Measurements from ENCODE around the gene CA11.

The CA11 gene

GRCh38 chr19:48654299-48655059, 8.5 kb upstream of the CA11 start:
- Histone ChIP-seq H3K27me3 (peaks cover 15% of the 10 kb centered on the region), H3K36me3 (no peaks in the 10 kb centered on the region), H3K27ac (no peak overlapping the region), H3K9me3 (no peaks in the 10 kb centered on the region), H3K4me3 (ENCODE audit: low read depth in 1 of 2, low read length in 1 of 2) (no peak overlapping the region), H3K4me1 (ENCODE audit: control insufficient read depth in 1 of 2, insufficient read depth in 1 of 2, low read depth in 1 of 2, low read length in 1 of 2) (no peaks in the 10 kb centered on the region)
- TF ChIP-seq, protein P1, sequence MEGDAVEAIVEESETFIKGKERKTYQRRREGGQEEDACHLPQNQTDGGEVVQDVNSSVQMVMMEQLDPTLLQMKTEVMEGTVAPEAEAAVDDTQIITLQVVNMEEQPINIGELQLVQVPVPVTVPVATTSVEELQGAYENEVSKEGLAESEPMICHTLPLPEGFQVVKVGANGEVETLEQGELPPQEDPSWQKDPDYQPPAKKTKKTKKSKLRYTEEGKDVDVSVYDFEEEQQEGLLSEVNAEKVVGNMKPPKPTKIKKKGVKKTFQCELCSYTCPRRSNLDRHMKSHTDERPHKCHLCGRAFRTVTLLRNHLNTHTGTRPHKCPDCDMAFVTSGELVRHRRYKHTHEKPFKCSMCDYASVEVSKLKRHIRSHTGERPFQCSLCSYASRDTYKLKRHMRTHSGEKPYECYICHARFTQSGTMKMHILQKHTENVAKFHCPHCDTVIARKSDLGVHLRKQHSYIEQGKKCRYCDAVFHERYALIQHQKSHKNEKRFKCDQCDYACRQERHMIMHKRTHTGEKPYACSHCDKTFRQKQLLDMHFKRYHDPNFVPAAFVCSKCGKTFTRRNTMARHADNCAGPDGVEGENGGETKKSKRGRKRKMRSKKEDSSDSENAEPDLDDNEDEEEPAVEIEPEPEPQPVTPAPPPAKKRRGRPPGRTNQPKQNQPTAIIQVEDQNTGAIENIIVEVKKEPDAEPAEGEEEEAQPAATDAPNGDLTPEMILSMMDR (IDR thresholded peaks at IDR 0.05) = no peak

- TF ChIP-seq, protein P1 (IDR thresholded peaks at IDR 0.05) = no peak
- Histone ChIP-seq H3K4me3 (ENCODE audit: low read depth in 1 of 2, low read length in 1 of 2) (no peak overlapping the region), H3K27ac (no peak overlapping the region), H3K9me3 (no peaks in the 10 kb centered on the region), H3K4me1 (ENCODE audit: control insufficient read depth in 1 of 2, insufficient read depth in 1 of 2, low read depth in 1 of 2, low read length in 1 of 2) (peaks cover 0 to under 1% of the 10 kb centered on the region in 2 experiments), H3K27me3 (peaks cover 31% of the 10 kb centered on the region), H3K36me3 (no peaks in the 10 kb centered on the region)
Observed at GRCh38 chr19:48651683-48652048, 5.7 kb upstream of the CA11 start.

DNA sequence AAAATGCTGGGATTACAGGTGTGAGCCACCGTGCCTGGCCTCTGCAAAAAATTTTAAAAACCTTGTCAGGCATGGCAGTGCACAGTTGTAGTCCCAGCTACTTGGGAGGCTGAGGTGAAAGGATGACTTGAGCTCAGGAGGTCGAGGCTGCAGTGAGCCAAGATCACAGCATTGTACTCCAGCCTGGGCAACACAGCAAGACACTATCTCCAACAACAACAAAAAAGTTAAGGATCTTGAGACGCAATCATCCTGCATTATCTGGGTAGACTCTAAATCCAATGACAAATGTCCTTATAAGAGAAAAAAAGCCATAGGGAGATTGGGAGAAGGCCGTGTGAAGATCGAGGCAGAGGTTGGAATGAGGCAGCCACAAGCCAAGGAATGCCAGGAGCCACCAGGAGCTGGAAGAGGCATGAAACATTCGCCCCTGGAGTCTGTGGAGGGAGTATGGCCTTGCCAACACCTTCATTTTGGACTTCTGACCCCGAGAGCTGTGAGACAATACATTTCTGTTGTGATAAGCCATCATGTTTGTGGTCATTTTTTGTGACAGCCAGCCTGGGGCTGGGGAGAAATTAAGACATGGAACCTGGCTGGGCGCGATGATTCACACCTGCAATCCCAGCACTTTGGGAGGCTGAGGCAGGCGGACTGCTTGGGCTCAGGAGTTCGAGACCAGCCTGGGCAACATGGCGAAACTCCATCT, 5.1 kb upstream of the CA11 start:
- H3K4me1 ChIP-seq (ENCODE audit: control insufficient read depth in 1 of 2, insufficient read depth in 1 of 2, low read depth in 1 of 2, low read length in 1 of 2) = peaks cover 4 to 6% of the 10 kb centered on the region in 2 experiments
- H3K9me3 ChIP-seq = no peaks in the 10 kb centered on the region
- H3K4me3 ChIP-seq (ENCODE audit: low read depth in 1 of 2, low read length in 1 of 2) = no peak overlapping the region
- H3K27ac ChIP-seq = no peak overlapping the region
- TF ChIP-seq, protein P1 (IDR thresholded peaks at IDR 0.05) = no peak
- no peaks in the 10 kb centered on the region for H3K36me3 ChIP-seq
- H3K27me3 ChIP-seq = peaks cover 35% of the 10 kb centered on the region

- no peaks in the 10 kb centered on the region for H3K36me3 ChIP-seq
- TF ChIP-seq, protein P1 (IDR thresholded peaks at IDR 0.05) = no peak
- no peaks in the 10 kb centered on the region for H3K9me3 ChIP-seq
- no peak overlapping the region for H3K27ac ChIP-seq
- peaks cover 54% of the 10 kb centered on the region for H3K27me3 ChIP-seq
- H3K4me1 ChIP-seq (ENCODE audit: control insufficient read depth in 1 of 2, insufficient read depth in 1 of 2, low read depth in 1 of 2, low read length in 1 of 2) = peaks cover 17 to 20% of the 10 kb centered on the region in 2 experiments
- no peak overlapping the region for H3K4me3 ChIP-seq (ENCODE audit: low read depth in 1 of 2, low read length in 1 of 2)
Observed at GRCh38 chr19:48648134-48648533, 2.1 kb upstream of the CA11 start.

- Histone ChIP-seq H3K4me1 (ENCODE audit: control insufficient read depth in 1 of 2, insufficient read depth in 1 of 2, low read depth in 1 of 2, low read length in 1 of 2) (peaks cover 17 to 20% of the 10 kb centered on the region in 2 experiments), H3K36me3 (no peaks in the 10 kb centered on the region), H3K27ac (no peak overlapping the region), H3K4me3 (ENCODE audit: low read depth in 1 of 2, low read length in 1 of 2) (peak overlapping the region in 1 of 2 experiments; percentile 59), H3K27me3 (peaks cover 50% of the 10 kb centered on the region), H3K9me3 (no peaks in the 10 kb centered on the region)
- TF ChIP-seq, protein P1 (IDR thresholded peaks at IDR 0.05) = no peak
Observed at GRCh38 chr19:48646722-48647216, 782 bp upstream of the CA11 start.
